Mesothelial cell of epicardium (in vitro differentiated cells): ENCODE results near the gene CLRN3. TPM values are rescaled to one million over a fixed set of nuclear protein-coding genes. Genes with fewer than 3 reads are reported as not detected.

Experiments used
- DNase-seq, 2 experiments: peaks; one replicate each; pipeline ENCODE4 v3.0.0; 2021; ENCODE audit warnings: low spot score in 2 of 2; ENCODE audit not compliant: unreplicated experiment in 2 of 2
- H3K27ac Mint-ChIP-seq: 2 replicates; pipeline ENCODE4 v1.8.0; 2021; ENCODE audit warnings: mixed read lengths
- H3K27me3 Mint-ChIP-seq: 2 replicates; pipeline ENCODE4 v1.8.0; 2021; ENCODE audit warnings: low read depth, mixed read lengths
- H3K36me3 Mint-ChIP-seq: 2 replicates; pipeline ENCODE4 v1.8.0; 2021; ENCODE audit warnings: mixed read lengths
- H3K4me1 Mint-ChIP-seq: 2 replicates; pipeline ENCODE4 v1.8.0; 2021; ENCODE audit warnings: mixed read lengths
- H3K4me3 Mint-ChIP-seq: 2 replicates; pipeline ENCODE4 v1.8.0; 2021; ENCODE audit warnings: mild to moderate bottlenecking, moderate library complexity, mixed read lengths
- H3K9me3 Mint-ChIP-seq: 2 replicates; pipeline ENCODE4 v1.8.0; 2021; ENCODE audit warnings: mixed read lengths
- CTCF ChIP-seq: fragments of 200-600 bp; sonication (generic); IDR thresholded peaks from one replicate; pipeline ENCODE4 v1.5.0; 2021; ENCODE audit warnings: antibody characterized with exemption; ENCODE audit not compliant: unreplicated experiment
- total RNA-seq: library from RNA; stranded (reverse); gene quantifications from 3 replicates; pipeline ENCODE4 v1.2.1, GENCODE V29; 2021

CLRN3 gene
- total RNA-seq, 1 donor from 2014 or later, result not detected

GRCh38 chr10:127890832-127891334, 1.9 kb downstream of the CLRN3 start:
- no peak for DNase-seq
- Mint-ChIP-seq H3K27ac (no peak overlapping the region), H3K27me3 (peaks cover 55% of the 10 kb centered on the region), H3K9me3 (no peaks in the 10 kb centered on the region), H3K4me3 (no peak overlapping the region), H3K36me3 (no peaks in the 10 kb centered on the region), H3K4me1 (peaks cover 6% of the 10 kb centered on the region)
- TF ChIP-seq CTCF, result no peak

DNA sequence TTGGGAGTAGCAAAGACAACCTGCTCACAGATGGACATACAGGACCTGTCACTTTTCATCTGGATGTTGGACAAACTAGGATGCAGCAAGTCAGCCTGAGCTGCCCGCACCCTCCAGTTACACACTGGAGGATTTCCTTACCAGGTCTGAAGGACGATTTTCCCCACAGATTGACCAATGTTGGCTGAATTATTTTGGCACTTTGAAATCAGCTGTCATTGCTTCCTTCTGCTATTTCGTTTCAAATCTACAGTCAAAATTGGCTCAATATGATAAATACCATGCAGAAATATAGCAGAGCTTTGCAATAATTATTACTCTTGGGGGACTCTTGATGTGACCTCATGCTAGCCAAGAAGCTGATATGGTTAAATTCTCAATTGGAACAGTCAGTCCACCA, 2.5 kb downstream of the CLRN3 start:
- TF ChIP-seq CTCF, result no peak
- Mint-ChIP-seq H3K4me3 (no peak overlapping the region), H3K27me3 (peaks cover 53% of the 10 kb centered on the region), H3K27ac (no peak overlapping the region), H3K36me3 (no peaks in the 10 kb centered on the region), H3K9me3 (no peaks in the 10 kb centered on the region), H3K4me1 (peaks cover 6% of the 10 kb centered on the region)
- DNase-seq, result no peak

DNA sequence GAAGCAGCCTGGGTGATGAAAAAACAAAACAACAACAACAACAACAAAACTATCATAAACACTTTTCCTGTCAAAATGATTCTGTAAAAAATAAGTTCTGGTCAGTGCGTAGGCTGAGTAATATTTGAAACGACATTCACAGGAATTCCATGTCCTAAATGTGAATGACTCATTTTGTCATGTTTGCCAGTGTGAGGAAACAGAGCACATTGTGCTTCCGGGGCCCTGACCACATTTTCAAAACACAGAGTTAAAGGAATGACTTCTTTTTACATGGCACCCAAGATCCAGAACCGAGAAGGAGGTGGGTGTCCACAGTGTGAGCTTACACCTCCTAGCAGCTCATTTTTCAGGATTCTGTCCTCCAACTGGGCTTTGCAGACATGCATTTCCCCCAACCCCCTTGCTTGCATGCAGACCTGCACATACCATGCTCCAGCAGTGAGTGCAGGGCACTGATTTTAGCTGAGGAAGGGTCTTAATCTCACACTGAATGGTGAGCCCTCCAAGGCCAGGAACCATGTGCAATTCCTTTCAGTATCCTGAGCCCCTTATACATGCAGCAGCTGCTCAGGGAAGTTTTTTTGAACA, 3.0 kb downstream of the CLRN3 start:
- no peaks in the 10 kb centered on the region for H3K9me3 Mint-ChIP-seq

DNA sequence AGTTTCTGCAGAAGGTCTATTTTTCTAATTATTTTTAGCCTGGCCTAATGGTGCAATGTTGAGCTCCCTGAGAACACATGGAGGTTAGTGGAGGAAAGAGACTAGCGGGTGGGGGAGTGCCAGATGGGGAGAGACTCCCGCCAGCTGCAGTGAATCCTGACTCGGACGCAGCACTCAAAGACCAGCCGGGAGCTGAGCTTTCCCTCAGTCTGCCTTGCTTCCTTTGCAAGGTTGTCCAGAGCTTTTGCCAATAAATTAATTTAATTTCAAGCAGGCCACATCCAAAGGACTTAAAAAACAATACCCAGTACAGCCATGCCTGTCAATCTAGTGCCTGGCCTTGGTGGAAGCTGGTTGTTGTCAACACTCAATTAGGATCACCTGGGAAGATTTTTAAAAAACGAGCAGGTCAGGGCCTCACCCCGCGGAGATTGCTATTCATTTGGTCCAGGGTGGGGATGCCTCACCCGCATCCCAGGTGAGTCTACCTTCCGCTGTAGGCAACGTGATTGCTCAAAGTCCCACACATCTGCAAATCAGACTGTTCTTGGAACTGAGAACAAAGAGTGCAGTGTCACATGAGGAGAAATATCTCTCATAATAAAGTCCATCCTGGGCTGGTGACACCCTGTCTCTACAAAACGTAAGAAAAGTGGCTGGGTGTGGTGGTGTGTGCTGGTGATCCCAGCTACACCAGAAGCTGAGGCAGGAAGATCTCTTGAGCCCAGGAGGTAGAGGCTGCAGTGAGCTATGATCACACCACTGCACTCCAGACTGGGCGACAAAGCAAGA, 4.0 kb downstream of the CLRN3 start:
- no peak for TF ChIP-seq CTCF
- no peak overlapping the region for H3K4me3 Mint-ChIP-seq
- peaks cover 6% of the 10 kb centered on the region for H3K4me1 Mint-ChIP-seq
- H3K9me3 Mint-ChIP-seq, result no peaks in the 10 kb centered on the region
- H3K27ac Mint-ChIP-seq, result no peak overlapping the region
- DNase-seq, result no peak
- H3K27me3 Mint-ChIP-seq, result peaks cover 44% of the 10 kb centered on the region
- no peaks in the 10 kb centered on the region for H3K36me3 Mint-ChIP-seq

More for the DNA sequence above, 3.0 kb downstream of the CLRN3 start:
- no peak for TF ChIP-seq CTCF
- Mint-ChIP-seq H3K4me3 (no peak overlapping the region), H3K36me3 (no peaks in the 10 kb centered on the region), H3K27ac (no peak overlapping the region), H3K4me1 (peaks cover 6% of the 10 kb centered on the region), H3K27me3 (peaks cover 48% of the 10 kb centered on the region)
- DNase-seq, result no peak

DNA sequence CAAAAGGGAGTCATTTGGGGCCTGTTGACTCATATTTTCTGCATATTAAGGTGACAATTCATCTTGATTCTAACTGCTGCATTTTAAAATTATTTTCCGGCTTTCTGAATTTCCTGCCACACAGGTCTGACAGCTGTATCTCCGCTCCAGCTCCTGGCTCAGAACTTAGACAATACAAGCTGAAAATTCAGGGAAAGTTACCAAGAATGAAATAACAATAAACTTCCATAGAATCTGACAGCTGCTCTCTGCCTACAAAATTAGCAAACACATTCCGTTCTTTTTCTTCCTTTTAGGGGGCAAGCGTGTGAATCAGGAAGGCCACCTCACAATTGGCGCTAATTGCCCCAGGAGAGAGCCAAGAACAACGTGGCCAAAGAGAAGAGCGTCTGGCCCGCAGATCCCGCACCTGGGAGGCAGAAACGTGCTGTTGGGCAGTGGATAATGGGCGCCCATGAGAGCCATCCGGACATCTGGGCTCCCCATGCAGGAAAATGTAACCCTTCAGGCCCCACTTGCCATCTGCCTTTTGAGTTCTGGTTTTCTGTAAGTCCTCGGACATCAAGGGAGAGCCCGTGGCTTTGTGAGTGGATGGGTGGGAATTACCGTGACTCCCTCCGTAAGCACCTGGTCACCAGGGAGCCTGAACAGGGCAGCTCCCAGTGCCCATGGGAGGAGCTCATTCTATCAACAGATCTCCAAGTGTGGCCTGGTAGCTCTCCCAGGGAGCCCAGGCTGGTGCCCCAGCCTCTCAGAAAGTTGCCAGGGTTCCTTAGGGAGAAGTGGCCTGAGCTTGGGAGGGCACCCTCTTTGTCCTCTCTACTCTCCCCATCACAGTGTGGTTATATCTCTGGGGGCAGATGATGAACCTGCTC, 5.0 kb downstream of the CLRN3 start:
- DNase-seq, result no peak
- no peaks in the 10 kb centered on the region for H3K36me3 Mint-ChIP-seq

More for the DNA sequence above, 5.0 kb downstream of the CLRN3 start:
- peaks cover 37% of the 10 kb centered on the region for H3K27me3 Mint-ChIP-seq
- H3K9me3 Mint-ChIP-seq, result no peaks in the 10 kb centered on the region
- TF ChIP-seq CTCF, result no peak
- H3K4me3 Mint-ChIP-seq, result no peak overlapping the region
- H3K4me1 Mint-ChIP-seq, result peaks cover 6% of the 10 kb centered on the region
- no peak overlapping the region for H3K27ac Mint-ChIP-seq
